ENCODE results near the gene TLE1.
A peak's percentile ranks its signal among the peaks of the same experiment; 100 is the strongest.

TLE1 gene

GRCh38 chr9:81549500-81550206 lies 139.7 kb downstream of the TLE1 start:
- DNase-seq (ENCODE audit: low read depth, low spot score): no peak

GRCh38 chr9:81548911-81549310 lies 140.4 kb downstream of the TLE1 start:
- DNase-seq (ENCODE audit: low read depth, low spot score): no peak

- DNase-seq (ENCODE audit: low read depth, low spot score): no peak
Observed at GRCh38 chr9:81546489-81546888, 142.9 kb downstream of the TLE1 start.

GRCh38 chr9:81543695-81544094 lies 145.7 kb downstream of the TLE1 start:
- DNase-seq (ENCODE audit: low read depth, low spot score): peak; percentile 67

- DNase-seq (ENCODE audit: low read depth, low spot score): peak; percentile 64
Observed at GRCh38 chr9:81542118-81542889, 147.0 kb downstream of the TLE1 start.

- DNase-seq (ENCODE audit: low read depth, low spot score): no peak
Observed at GRCh38 chr9:81540142-81540710, 149.1 kb downstream of the TLE1 start.

- DNase-seq (ENCODE audit: low read depth, low spot score): no peak
Observed at GRCh38 chr9:81539317-81539716, 150.0 kb downstream of the TLE1 start.

GRCh38 chr9:81538890-81539289 lies 150.5 kb downstream of the TLE1 start:
- peak; percentile 85 for DNase-seq (ENCODE audit: low read depth, low spot score)

GRCh38 chr9:81537964-81538363 lies 151.4 kb downstream of the TLE1 start:
- DNase-seq (ENCODE audit: low read depth, low spot score): no peak

- no peak for DNase-seq (ENCODE audit: low read depth, low spot score)
Observed at GRCh38 chr9:81536242-81537025, 152.9 kb downstream of the TLE1 start.

GRCh38 chr9:81535542-81536241 lies 153.7 kb downstream of the TLE1 start:
- DNase-seq (ENCODE audit: low read depth, low spot score): no peak

- DNase-seq (ENCODE audit: low read depth, low spot score): no peak
Observed at GRCh38 chr9:81534138-81534875, 155.0 kb downstream of the TLE1 start.

Measured in smooth muscle cell of the brain vasculature (primary cell).